NCI-H1417 (cell line): Measurements from ENCODE around the gene PHACTR3.
"Not testable (repeated sequence)": the region's sequence is repeated elsewhere in the genome, so short reads cannot be mapped to it uniquely, and the experiment has no call there.

ENCODE experiments used
- DNase-seq, 3 experiments: peaks; one replicate each; lab custom pipeline; 2025; lab: John Stamatoyannopoulos, UW

PHACTR3 gene

GRCh38 chr20:59589086-59589684, 15.2 kb upstream of the PHACTR3 start:
- peak in 1 of 3 experiments; percentile 46 for DNase-seq

GRCh38 chr20:59591061-59591460, 13.3 kb upstream of the PHACTR3 start:
- DNase-seq, result no peak

- peak in 1 of 3 experiments; percentile 13 for DNase-seq
Measured at GRCh38 chr20:59596690-59597089, 7.7 kb upstream of the PHACTR3 start.

DNA sequence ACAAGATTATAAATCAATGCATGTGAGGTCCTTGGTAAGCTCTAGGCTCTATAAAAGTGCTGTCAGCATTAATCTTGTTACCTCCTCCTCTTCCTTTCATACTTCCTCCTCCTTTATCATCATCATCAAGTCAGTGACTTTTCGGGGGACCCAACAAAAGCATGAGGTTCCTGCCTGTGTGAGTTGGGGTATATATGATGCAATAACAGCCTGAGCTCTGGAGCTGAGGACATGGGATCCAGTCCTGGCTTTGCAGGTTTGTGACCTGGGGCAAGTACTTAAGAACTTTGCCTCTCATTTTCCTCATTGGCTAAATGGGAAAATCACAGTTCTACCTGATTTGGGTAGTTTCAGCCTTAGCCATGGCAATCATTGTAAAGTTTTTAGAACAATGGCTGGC, 7.1 kb upstream of the PHACTR3 start:
- no peak for DNase-seq

DNA sequence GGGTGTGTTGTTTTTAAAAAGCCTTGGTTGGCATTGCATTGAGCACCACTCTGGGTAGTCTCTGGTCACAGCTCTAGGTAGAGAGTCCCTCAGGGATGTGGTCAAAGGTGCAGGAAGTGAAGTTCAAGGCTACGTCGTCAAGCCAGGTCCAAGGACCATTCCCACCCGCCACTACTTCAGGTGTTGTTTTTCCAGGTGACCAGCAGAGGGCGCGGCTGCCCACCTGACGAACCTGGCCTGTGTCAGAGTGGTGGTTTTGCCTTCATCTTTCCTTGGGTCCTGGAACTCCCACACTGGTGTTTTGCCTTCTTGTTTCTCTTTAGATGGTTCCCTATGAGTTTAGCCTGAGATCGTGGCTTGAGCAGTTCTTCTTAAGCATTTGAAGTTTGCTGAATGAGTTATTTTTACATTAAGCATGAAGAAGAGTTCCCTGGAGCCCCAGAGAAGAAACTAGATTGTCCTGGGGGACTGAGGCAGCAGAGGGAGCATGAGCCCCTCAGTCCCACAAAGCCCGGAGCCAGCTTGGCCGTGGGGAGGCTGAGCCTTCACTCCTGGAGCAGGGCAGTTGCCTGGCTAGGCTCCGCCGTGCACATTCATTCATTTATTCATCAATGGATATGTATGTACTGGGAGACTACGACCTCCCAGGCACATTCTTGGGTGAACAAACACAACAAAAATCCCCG, 5.6 kb upstream of the PHACTR3 start:
- DNase-seq, result peak; percentile 54 to 83 (median 55)

DNA sequence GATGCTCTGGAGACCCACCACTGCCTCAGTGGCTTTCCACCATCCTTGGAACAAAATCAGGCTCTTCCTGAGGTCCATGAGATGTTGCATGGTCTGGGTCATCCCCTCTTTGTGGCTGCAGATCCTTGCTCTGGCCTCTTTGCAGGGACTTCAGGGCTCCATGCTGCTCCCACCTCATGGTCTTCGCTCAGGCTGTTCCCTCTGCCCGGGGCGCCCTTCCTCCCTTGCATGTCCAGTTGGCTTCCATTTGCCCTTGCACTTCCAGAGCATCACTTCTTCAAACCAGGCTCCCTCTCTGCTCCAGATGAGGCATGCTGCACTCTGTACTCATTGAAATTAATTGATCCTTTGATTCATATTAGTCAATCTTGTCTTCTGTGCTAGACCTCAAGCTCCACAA, 4.4 kb upstream of the PHACTR3 start:
- DNase-seq, result no peak

- no peak for DNase-seq
Measured at GRCh38 chr20:59600472-59600871, 3.9 kb upstream of the PHACTR3 start.

DNA sequence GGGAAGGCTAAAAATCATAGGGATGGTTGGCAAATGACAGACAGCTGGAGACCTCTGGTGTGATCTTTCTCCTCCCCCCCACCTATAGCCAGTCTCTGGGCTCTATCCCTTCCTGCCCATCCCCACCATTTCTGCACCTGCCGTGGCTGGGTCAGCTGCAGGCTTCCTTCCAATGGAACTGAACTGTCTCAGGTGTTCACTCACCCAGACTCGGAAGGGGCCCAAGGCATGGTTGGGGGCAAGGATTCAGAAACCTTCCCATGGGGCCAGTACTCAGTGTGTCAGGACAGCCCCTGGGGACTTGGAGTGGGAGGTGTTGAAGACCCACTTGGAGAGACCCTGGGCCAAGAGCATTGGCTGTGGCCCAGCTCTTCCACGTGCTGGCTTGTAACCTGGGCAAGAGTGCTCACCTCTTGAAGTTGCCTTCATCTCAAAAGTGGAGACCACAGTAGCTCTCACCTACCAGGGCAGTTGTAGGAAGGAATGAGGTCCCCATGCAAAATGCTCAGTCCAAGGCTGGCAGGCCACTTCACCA, 1.7 kb upstream of the PHACTR3 start:
- DNase-seq, result no peak

- no peak for DNase-seq
Measured at GRCh38 chr20:59603176-59603575, 1.2 kb upstream of the PHACTR3 start.

GRCh38 chr20:59604741-59605600, 631 bp downstream of the PHACTR3 start:
- peak; percentile 51 to 88 (median 79) for DNase-seq

- peak in 2 of 3 experiments; percentile 86 to 92 for DNase-seq
Measured at GRCh38 chr20:59605601-59606364, 1.4 kb downstream of the PHACTR3 start.

DNA sequence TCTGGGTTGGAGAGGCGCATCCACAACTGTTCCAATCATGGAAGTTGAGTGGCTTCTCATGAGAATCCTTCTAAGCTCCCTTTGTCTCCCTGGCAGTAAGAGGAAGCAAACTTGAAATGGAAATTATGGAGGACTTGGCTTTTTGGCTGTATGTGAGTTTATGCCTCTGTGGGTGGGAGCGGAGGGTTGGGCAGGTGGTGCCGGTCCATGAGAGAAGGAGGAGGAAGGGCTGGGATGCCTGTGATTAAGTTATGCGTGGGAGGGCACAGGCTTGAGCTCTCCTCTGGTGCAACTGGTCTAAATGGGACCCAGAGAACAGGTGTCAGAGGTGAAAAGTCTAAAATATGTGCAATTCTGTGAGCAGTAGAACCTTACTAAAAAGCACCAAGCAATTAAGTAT, 2.2 kb downstream of the PHACTR3 start:
- peak in 1 of 3 experiments; percentile 4 for DNase-seq

DNA sequence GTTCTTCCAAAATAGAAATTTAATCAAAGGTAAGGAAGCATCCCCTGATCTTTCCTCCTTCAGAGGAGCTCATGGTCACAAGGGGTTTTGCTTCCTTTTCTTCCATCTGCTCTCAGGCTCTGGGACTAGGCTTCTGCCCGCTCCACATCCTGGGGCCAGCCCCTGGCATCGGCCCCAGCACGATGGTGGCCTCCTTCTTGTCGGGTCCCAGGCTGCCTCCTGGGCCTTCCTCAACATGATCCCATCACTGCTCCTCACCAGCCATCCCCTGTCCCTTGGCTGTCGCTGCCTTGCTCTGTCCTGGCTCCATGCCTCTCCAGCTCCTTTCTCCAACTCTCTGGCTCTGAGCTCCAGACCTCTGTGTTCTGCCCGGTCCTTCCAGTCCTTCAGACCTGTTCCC, 4.1 kb downstream of the PHACTR3 start:
- DNase-seq, result no peak

DNA sequence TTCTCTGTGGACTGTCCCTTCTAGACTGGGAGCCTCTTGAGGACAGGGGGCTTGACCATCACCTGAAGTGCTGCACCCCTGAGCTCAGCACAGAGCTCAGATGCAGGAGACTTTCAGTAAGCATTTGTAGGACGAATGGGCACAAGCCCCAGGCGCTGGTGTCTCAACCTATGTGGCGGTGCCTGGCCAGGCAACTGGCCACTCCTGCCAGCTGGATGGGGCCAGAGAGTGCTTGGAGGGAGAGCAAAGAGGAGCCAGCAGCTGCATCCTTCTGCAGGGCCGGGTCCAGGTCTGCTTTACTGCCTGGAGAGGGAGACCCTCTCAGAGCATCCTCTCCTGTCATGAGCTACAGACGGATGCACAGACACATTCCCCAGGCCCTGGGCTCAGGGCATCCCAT, 4.5 kb downstream of the PHACTR3 start:
- DNase-seq, result no peak

DNA sequence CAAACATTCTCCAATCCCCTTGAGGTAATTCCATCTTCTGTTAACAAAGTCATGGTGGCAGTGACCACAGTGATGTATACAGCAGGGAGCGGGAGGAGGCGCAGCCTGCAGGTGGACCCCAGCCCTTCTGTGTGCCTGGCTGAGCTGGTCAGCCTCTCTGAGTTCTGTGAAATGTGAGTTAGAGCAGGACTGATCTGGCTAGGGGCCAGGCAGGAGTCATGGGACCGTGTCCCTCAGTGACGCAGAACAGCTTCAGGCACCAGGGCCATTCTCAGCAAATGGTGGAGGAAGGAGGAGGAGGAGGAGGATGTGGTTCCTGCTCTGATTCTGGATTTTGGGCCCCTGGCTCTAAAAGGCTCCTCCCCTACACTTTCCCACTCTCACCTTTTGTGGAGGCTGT, 6.9 kb downstream of the PHACTR3 start:
- DNase-seq, result no peak

DNA sequence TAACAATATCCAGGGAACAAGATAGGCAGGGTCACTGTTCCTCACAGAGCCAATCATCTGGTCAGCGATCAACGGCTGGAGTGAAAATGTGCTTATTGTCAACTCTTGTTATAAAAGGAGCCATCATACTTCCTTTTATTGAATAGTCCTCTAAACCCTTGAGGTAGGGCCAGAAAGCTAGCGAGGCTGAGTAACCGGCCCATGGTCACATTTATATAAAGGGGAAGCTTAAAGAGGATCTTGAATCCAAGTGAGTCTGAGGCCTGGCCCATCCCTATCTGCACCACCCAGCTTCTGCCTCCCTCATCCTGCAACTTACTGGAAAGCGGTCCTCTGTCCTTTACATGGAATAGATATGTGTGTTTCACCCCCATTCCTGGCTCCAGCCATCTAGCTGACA, 9.5 kb downstream of the PHACTR3 start:
- DNase-seq, result no peak

- DNase-seq, result no peak
Measured at GRCh38 chr20:59614714-59615113, 10.4 kb downstream of the PHACTR3 start.

DNA sequence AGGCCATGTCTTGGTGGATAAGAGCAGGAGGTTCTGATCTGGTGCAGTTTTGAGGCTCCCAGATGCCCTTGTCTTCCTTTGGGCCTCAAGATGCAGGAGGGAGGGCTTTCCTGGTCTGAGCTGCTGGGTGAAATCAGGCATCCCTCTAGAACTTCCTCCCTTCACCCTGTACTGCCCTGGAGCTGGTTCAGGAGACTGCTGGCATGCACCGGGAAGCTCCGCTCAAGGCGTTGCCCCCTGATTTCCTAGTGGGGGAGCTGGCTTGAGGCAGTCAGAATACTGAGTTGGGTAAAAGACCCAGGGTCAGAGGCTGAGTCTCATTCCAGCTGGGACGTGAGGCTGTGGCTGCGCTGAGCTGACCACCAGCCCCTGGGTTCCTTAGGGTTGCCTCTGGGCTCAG, 12.0 kb downstream of the PHACTR3 start:
- DNase-seq, result no peak

DNA sequence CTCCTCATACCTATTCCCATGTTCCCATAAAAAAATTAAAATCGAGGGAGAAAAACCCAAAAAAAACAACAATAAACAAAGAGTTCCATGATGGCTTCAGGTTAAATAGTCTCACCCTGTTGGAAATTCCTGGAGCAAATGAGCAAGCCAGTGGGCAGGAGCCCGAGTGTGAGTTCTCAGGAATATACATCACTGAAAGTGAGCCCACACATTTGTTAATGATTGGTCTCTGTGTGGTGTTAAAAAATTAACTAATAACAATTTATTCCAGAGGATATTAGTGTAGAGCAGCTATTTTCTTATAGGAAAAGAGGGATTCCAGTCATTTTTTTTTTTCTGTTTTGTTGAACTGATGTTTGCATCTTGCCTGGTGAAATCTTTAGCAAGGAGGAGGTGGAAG, 12.9 kb downstream of the PHACTR3 start:
- DNase-seq, result no peak

GRCh38 chr20:59618131-59618530, 13.8 kb downstream of the PHACTR3 start:
- DNase-seq, result no peak

GRCh38 chr20:59618585-59618984, 14.2 kb downstream of the PHACTR3 start:
- not testable (repeated sequence) for DNase-seq
